Measurements from ENCODE around the gene PTPRD. TPM values are rescaled to one million over a fixed set of nuclear protein-coding genes. Genes with fewer than 3 reads are reported as not detected.

The PTPRD gene
- total RNA-seq, 1 experiment from 2014 or later, result 0.02 TPM

- TF ChIP-seq, protein P1, sequence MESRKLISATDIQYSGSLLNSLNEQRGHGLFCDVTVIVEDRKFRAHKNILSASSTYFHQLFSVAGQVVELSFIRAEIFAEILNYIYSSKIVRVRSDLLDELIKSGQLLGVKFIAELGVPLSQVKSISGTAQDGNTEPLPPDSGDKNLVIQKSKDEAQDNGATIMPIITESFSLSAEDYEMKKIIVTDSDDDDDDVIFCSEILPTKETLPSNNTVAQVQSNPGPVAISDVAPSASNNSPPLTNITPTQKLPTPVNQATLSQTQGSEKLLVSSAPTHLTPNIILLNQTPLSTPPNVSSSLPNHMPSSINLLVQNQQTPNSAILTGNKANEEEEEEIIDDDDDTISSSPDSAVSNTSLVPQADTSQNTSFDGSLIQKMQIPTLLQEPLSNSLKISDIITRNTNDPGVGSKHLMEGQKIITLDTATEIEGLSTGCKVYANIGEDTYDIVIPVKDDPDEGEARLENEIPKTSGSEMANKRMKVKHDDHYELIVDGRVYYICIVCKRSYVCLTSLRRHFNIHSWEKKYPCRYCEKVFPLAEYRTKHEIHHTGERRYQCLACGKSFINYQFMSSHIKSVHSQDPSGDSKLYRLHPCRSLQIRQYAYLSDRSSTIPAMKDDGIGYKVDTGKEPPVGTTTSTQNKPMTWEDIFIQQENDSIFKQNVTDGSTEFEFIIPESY (IDR thresholded peaks at IDR 0.05; ENCODE audit: extremely low read depth, insufficient replicate concordance, low read length), result no peak
- TF ChIP-seq SIN3A (IDR thresholded peaks at IDR 0.05; ENCODE audit: low read depth), result no peak
- no peak for TF ChIP-seq ATF3 (IDR thresholded peaks at IDR 0.05)
- no peak for TF ChIP-seq POLR2A (IDR thresholded peaks at IDR 0.05; ENCODE audit: borderline replicate concordance, extremely low read depth, insufficient read depth, insufficient read length)
- no peak for TF ChIP-seq CTCF (IDR thresholded peaks at IDR 0.05 in 2 of 3, conservative IDR thresholded peaks at IDR 0.05 in 1 of 3; ENCODE audit: borderline replicate concordance in 1 of 3, insufficient read depth in 1 of 3, low read depth in 2 of 3, low read length in 2 of 3)
Measured at GRCh38 chr9:8822667-8823025, 1790.2 kb downstream of the PTPRD start (continued).

DNA sequence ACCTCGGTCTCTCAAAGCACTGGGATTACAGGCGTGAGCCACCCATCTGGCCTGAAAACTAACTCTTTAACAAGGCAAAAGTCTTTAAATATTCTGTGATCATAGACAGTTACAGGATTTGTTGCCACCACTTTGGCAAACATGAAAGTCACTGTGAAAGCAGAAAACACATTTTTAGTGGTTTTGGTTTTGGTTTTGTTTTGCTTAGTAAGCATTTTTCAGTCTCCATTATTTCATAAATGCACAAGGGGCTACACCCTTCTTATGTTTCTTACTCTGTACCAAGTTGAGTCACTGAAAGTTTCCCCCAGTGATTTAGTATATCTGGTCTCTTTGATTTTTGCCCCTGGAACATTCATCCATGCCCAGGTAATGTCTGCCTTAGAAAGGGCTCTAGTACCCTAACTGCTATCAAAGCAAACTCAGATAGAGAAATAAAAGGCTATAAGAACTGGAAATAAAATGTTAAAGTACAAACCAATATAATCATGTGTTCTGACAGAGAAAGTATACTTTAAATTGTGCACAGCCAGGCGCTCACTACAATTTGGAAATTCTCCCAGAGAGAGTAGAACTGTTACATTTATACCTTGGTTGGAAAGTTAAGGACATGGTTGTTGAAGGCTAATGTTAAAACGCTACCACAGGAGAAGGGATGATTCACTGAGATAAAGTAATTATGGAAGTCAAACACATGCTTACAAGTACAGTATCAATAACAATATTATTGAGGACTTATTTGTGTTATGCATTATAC lies 1790.7 kb downstream of the PTPRD start:
- ChIA-PET RAD21 (ENCODE audit: low non-redundant PET in 1 of 2, low total read pairs in 2 of 2, uncharacterized antibody in 2 of 2, unreplicated experiment in 2 of 2) (no interaction called here), CTCF (no interaction called here), POLR2A (no interaction called here)
- H3K9ac ChIP-seq (ENCODE audit: low read length), result no peak overlapping the region
- intact Hi-C loops (cut with micrococcal nuclease), result no loop called here
- no peak overlapping the region for H3K4me2 ChIP-seq (ENCODE audit: low read length)
- H3K4me3 ChIP-seq (replicated peaks in 1 of 2; ENCODE audit: low read depth in 1 of 2, low read length in 2 of 2), result no peak overlapping the region
- H3K27me3 ChIP-seq (ENCODE audit: insufficient read depth, low read length), result no peaks in the 10 kb centered on the region
- ATAC-seq (no peak), DNase-seq (ENCODE audit: low read depth, low spot score) (no peak)
- no peaks in the 10 kb centered on the region for H3K4me1 ChIP-seq (ENCODE audit: control insufficient read depth in 1 of 2, insufficient read depth in 2 of 2, low read length in 2 of 2)
- no TSS peak for BruUV-seq (replicated peaks)
- no peak overlapping the region for H3K27ac ChIP-seq (ENCODE audit: low read depth, low read length)
- H3K36me3 ChIP-seq (ENCODE audit: control insufficient read depth in 1 of 2, insufficient read depth in 2 of 2, low read length in 2 of 2), result no peaks in the 10 kb centered on the region
- no peaks in the 10 kb centered on the region for H3K9me2 ChIP-seq (ENCODE audit: insufficient read depth)
- H4K20me1 ChIP-seq (ENCODE audit: insufficient read depth), result no peaks in the 10 kb centered on the region; the same call in 1 of the 2 replicates
- TF ChIP-seq POLR2A (IDR thresholded peaks at IDR 0.05; ENCODE audit: borderline replicate concordance, extremely low read depth, insufficient read depth, insufficient read length) (no peak), REST (IDR thresholded peaks at IDR 0.05; ENCODE audit: low read depth) (no peak), ZNF274 (IDR thresholded peaks at IDR 0.05; ENCODE audit: low read depth, low read length) (no peak), EZH2 (IDR thresholded peaks at IDR 0.05) (no peak), SIN3A (IDR thresholded peaks at IDR 0.05; ENCODE audit: low read depth) (no peak), ELF1 (IDR thresholded peaks at IDR 0.05; ENCODE audit: borderline replicate concordance, low read depth) (no peak), MAX (IDR thresholded peaks at IDR 0.05) (no peak), ZFX (IDR thresholded peaks at IDR 0.05) (no peak), POLR2AphosphoS5 (IDR thresholded peaks at IDR 0.05; ENCODE audit: low read depth, low read length) (no peak), YY1 (IDR thresholded peaks at IDR 0.05; ENCODE audit: extremely low read depth, insufficient replicate concordance, low read depth, low read length) (no peak)
- H2AFZ ChIP-seq (ENCODE audit: low read depth, low read length, poor library complexity, severe bottlenecking), result no peak overlapping the region
- H3K79me2 ChIP-seq (ENCODE audit: insufficient read depth, low read length), result no peaks in the 10 kb centered on the region
- peaks cover 0 to 11% of the 10 kb centered on the region in 2 experiments; a peak in 2 of 4 replicates for H3K9me3 ChIP-seq (ENCODE audit: control insufficient read depth in 1 of 2, insufficient read depth in 1 of 2, low read depth in 1 of 2, low read length in 2 of 2)
